ENCODE data around the gene NBL1.

GRCh38 chr1:19632211-19632610 is 11.9 kb upstream of the NBL1 start:
- TF ChIP-seq CTCF (tag by site-specific recombination; IDR thresholded peaks at IDR 0.05) (no peak), REST (tag by site-specific recombination; IDR thresholded peaks at IDR 0.05) (no peak), ZNF16 (tag by site-specific recombination; IDR thresholded peaks at IDR 0.05; ENCODE audit: low read depth) (no peak), SCRT1 (tag by site-specific recombination; IDR thresholded peaks at IDR 0.05; ENCODE audit: borderline replicate concordance) (no peak), PRDM4 (tag by site-specific recombination; IDR thresholded peaks at IDR 0.05) (no peak), ZNF501 (tag by site-specific recombination; IDR thresholded peaks at IDR 0.05) (no peak), PBX3 (CRISPR knock-in tag; IDR thresholded peaks at IDR 0.05) (no peak), ZNF514 (tag by site-specific recombination; IDR thresholded peaks at IDR 0.05) (no peak), HIC1 (tag by site-specific recombination; IDR thresholded peaks at IDR 0.05) (no peak), ZNF394 (tag by site-specific recombination; IDR thresholded peaks at IDR 0.05; ENCODE audit: borderline replicate concordance) (no peak), ZNF280D (tag by site-specific recombination; IDR thresholded peaks at IDR 0.05) (no peak)

Data from HEK293 (cell line).